NB4 (cell line): ENCODE results near the gene WNT3.

ENCODE experiments used
- CTCF ChIP-seq: IDR thresholded peaks from one replicate; pipeline ENCODE4 v1.5.1; 2012; ENCODE audit warnings: low read depth, low read length
- MAX ChIP-seq: IDR thresholded peaks from 2 replicates; pipeline ENCODE4 v1.6.1; 2011; ENCODE audit warnings: low read depth, low read length
- POLR2A ChIP-seq: IDR thresholded peaks from 2 replicates; pipeline ENCODE4 v1.6.1; 2011; ENCODE audit warnings: mild to moderate bottlenecking; ENCODE audit not compliant: insufficient read length; ENCODE audit errors: extremely low read depth

GRCh38 chr17:46764709-46765401 is 53.6 kb downstream of the WNT3 start:
- TF ChIP-seq CTCF: no peak
- TF ChIP-seq MAX: no peak
- TF ChIP-seq POLR2A: no peak
